ENCODE data around the gene RTEL1. TPM values are rescaled to one million over a fixed set of nuclear protein-coding genes. Genes with fewer than 3 reads are reported as not detected.

Gene RTEL1
- total RNA-seq, 1 experiment from 2014 or later, result 26.1 TPM

DNA sequence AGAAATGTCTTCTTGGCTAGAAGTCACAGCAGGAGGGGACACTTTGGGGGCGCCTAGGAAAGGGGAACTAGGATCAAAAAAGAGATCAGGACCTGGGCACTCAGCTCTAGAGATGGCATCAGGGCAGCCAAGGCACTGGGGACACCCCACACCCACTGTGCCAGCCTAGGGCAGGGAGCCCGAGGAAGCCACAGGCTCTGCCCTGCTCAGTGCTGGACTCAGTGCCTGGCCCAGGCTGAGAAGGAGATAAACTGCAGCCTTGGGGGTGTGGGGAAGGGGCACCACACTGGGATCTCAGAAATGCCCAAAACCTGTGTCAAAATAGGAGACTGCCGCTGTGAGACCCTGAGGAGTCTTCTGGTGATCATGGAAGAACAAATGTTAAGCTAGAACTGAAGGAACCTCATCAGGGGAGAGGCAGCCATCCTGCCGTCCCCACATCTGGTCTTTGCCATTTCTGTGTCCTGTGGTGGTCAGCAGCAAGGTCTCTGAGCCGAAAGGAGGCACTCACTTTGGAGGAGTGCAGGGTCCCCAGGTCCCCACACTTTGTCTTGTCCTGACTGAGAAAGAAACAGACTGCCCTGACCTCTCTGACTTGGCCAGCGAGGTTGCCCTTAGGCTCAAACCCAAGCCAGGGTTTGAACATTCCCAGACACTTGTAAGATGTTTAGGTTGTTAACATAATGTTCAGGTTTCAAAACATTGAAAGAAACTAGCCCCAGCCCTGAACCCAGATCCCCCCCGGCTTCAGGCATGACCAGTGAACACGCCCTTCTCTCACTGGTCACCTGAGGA is 47.3 kb downstream of the RTEL1 start:
- Histone ChIP-seq H3K27ac (ENCODE audit: low read length) (peak overlapping the region; percentile 91), H3K36me3 (ENCODE audit: control insufficient read depth, insufficient read depth, low read length) (peaks cover 9% of the 10 kb centered on the region; the same call in 1 of the 2 replicates), H3K9me3 (ENCODE audit: control insufficient read depth, insufficient read depth, low read depth, low read length) (no peaks in the 10 kb centered on the region), H3K4me1 (ENCODE audit: control insufficient read depth, insufficient read depth, low read length) (peaks cover 42% of the 10 kb centered on the region), H3K4me3 (ENCODE audit: low read depth in 2 of 2, low read length in 2 of 2) (peak overlapping the region in 1 of 2 experiments; percentile 76; a peak in 2 of 4 replicates), H3K27me3 (ENCODE audit: control insufficient read depth, insufficient read depth, low read length) (no peaks in the 10 kb centered on the region)
- in situ Hi-C loops (cut with HindIII; ENCODE audit: low pct_unique_long_range_greater_than_20kb, low sequenced_read_pairs) (no loop called here), intact Hi-C loops (cut with micrococcal nuclease; ENCODE audit: unreplicated experiment) (no loop called here)
- POLR2A ChIA-PET, result interaction anchor here (0.6 kb wide), 1 partner anchor 172 kb away, joined by 7 read pairs; no protein-coding TSS in a partner anchor
- BruUV-seq (replicated peaks), result no TSS peak
- TF ChIP-seq POLR2AphosphoS5 (IDR thresholded peaks at IDR 0.05; ENCODE audit: low read depth, low read length) (no peak), TCF7L2 (IDR thresholded peaks at IDR 0.05; ENCODE audit: low read depth, low read length) (no peak), SIN3A (IDR thresholded peaks at IDR 0.05; ENCODE audit: borderline replicate concordance, insufficient read depth, low read depth, low read length) (no peak)
- TF ChIP-seq, protein P1, sequence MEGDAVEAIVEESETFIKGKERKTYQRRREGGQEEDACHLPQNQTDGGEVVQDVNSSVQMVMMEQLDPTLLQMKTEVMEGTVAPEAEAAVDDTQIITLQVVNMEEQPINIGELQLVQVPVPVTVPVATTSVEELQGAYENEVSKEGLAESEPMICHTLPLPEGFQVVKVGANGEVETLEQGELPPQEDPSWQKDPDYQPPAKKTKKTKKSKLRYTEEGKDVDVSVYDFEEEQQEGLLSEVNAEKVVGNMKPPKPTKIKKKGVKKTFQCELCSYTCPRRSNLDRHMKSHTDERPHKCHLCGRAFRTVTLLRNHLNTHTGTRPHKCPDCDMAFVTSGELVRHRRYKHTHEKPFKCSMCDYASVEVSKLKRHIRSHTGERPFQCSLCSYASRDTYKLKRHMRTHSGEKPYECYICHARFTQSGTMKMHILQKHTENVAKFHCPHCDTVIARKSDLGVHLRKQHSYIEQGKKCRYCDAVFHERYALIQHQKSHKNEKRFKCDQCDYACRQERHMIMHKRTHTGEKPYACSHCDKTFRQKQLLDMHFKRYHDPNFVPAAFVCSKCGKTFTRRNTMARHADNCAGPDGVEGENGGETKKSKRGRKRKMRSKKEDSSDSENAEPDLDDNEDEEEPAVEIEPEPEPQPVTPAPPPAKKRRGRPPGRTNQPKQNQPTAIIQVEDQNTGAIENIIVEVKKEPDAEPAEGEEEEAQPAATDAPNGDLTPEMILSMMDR (IDR thresholded peaks at IDR 0.05), result no peak
- TF ChIP-seq, protein P2, sequence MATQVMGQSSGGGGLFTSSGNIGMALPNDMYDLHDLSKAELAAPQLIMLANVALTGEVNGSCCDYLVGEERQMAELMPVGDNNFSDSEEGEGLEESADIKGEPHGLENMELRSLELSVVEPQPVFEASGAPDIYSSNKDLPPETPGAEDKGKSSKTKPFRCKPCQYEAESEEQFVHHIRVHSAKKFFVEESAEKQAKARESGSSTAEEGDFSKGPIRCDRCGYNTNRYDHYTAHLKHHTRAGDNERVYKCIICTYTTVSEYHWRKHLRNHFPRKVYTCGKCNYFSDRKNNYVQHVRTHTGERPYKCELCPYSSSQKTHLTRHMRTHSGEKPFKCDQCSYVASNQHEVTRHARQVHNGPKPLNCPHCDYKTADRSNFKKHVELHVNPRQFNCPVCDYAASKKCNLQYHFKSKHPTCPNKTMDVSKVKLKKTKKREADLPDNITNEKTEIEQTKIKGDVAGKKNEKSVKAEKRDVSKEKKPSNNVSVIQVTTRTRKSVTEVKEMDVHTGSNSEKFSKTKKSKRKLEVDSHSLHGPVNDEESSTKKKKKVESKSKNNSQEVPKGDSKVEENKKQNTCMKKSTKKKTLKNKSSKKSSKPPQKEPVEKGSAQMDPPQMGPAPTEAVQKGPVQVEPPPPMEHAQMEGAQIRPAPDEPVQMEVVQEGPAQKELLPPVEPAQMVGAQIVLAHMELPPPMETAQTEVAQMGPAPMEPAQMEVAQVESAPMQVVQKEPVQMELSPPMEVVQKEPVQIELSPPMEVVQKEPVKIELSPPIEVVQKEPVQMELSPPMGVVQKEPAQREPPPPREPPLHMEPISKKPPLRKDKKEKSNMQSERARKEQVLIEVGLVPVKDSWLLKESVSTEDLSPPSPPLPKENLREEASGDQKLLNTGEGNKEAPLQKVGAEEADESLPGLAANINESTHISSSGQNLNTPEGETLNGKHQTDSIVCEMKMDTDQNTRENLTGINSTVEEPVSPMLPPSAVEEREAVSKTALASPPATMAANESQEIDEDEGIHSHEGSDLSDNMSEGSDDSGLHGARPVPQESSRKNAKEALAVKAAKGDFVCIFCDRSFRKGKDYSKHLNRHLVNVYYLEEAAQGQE (IDR thresholded peaks at IDR 0.05; ENCODE audit: insufficient read depth in 1 of 2, low read depth in 2 of 2, low read length in 1 of 2), result no peak
- ATAC-seq (no peak), DNase-seq (ENCODE audit: low read depth, low spot score) (no peak)
- CTCF ChIA-PET, result no interaction called here

DNA sequence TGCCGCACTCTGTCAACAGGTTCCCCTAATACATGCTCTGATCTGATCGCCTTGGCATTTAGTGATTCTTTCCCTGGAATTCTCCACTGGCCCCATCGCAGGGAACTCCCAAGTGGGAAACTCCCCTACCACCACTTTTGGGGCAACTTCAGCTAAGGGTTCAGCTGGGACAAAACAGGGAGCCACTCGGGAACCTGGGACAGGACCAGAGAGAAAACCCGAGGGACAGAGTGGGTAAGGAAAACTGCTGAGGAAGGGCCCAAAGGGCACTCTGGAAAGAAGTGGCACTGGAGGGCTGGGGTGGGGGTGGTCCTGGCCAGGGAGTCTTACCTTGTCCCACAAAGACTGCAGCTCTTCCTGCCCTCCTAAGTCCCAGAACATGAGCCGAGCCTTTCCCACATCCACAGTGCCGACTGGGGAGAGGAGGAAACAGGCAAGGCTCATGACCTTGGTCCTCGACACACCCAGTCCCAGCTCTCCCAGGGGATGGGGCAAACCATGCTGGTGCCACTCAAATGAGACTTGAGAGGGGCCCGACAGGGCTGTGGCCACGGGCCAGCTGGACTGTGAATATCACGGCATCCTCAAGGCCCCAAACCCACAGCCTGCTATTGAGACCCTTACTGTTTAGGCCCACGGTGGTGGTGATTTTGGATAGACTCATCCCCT is 48.0 kb downstream of the RTEL1 start:
- Histone ChIP-seq H3K4me3 (ENCODE audit: low read depth in 2 of 2, low read length in 2 of 2) (peak overlapping the region; percentile 76 to 90), H3K27ac (ENCODE audit: low read length) (peak overlapping the region; percentile 91), H3K36me3 (ENCODE audit: control insufficient read depth, insufficient read depth, low read length) (peaks cover 9% of the 10 kb centered on the region; the same call in 1 of the 2 replicates), H3K9me3 (ENCODE audit: control insufficient read depth, insufficient read depth, low read depth, low read length) (no peaks in the 10 kb centered on the region), H3K27me3 (ENCODE audit: control insufficient read depth, insufficient read depth, low read length) (no peaks in the 10 kb centered on the region), H3K4me1 (ENCODE audit: control insufficient read depth, insufficient read depth, low read length) (peaks cover 35% of the 10 kb centered on the region)
- in situ Hi-C loops (cut with HindIII; ENCODE audit: low pct_unique_long_range_greater_than_20kb, low sequenced_read_pairs), result no loop called here
- DNase-seq (ENCODE audit: low read depth, low spot score) (no peak), ATAC-seq (no peak)
- TF ChIP-seq, protein P2 (IDR thresholded peaks at IDR 0.05; ENCODE audit: insufficient read depth in 1 of 2, low read depth in 2 of 2, low read length in 1 of 2), result no peak
- TF ChIP-seq TCF7L2 (IDR thresholded peaks at IDR 0.05; ENCODE audit: low read depth, low read length), result no peak
- no peak for TF ChIP-seq POLR2AphosphoS5 (IDR thresholded peaks at IDR 0.05; ENCODE audit: low read depth, low read length)
- TF ChIP-seq, protein P1 (IDR thresholded peaks at IDR 0.05), result no peak
- no peak for TF ChIP-seq SIN3A (IDR thresholded peaks at IDR 0.05; ENCODE audit: borderline replicate concordance, insufficient read depth, low read depth, low read length)
- ChIA-PET POLR2A (interaction anchor here (0.6 kb wide), 1 partner anchor 171 kb away, joined by 7 read pairs; no protein-coding TSS in a partner anchor), CTCF (no interaction called here)
- BruUV-seq (replicated peaks), result TSS peak; percentile 83
- intact Hi-C loops (cut with micrococcal nuclease; ENCODE audit: unreplicated experiment), result no loop called here

Measured in Panc1 (cell line).